Gastrocnemius medialis (tissue), 4 donors: ENCODE results near the gene MLXIPL. TPM values are rescaled to one million over a fixed set of nuclear protein-coding genes. Genes with fewer than 3 reads are reported as not detected.
A peak's percentile ranks its signal among the peaks of the same experiment; 100 is the strongest.

Experiments
- ATAC-seq, 2 donors: fragments of 150-250 bp; one replicate each; pipeline ENCODE4 v1.9.1; 2016
- DNase-seq, 2 donors: peaks; one replicate each; pipeline ENCODE4 v3.0.0-alpha.2; 2019
- H3K27ac ChIP-seq, 4 donors: fragments of 200-600 bp; sonication (generic); 1 replicate in 1 of 4; 2 replicates in 3 of 4; pipeline ENCODE4 v1.5.1; 2016 to 2018; ENCODE audit warnings: mild to moderate bottlenecking in 2 of 4, moderate library complexity in 1 of 4
- H3K27me3 ChIP-seq, 3 donors: fragments of 200-600 bp; sonication (generic) in 2 of 3; 1 replicate in 1 of 3; 2 replicates in 2 of 3; pipeline versions ENCODE4 v1.5.1 to v1.6.0; 2016 to 2019; ENCODE audit warnings: mild to moderate bottlenecking in 1 of 3, moderate library complexity in 1 of 3
- H3K36me3 ChIP-seq, 2 donors: fragments of 200-600 bp; sonication (generic) in 1 of 2; one replicate each; pipeline ENCODE4 v1.5.1; 2017 to 2018
- H3K4me1 ChIP-seq, 2 donors: fragments of 200-600 bp; sonication (generic) in 1 of 2; one replicate each; pipeline ENCODE4 v1.5.1; 2016 to 2017; ENCODE audit warnings: mild to moderate bottlenecking in 2 of 2
- H3K4me3 ChIP-seq, 4 donors: fragments of 200-600 bp; sonication (generic) in 3 of 4; 1 replicate in 1 of 4; 2 replicates in 3 of 4; pipeline ENCODE4 v1.5.1; 2016 to 2019; ENCODE audit warnings: mild to moderate bottlenecking in 2 of 4
- H3K9me3 ChIP-seq, 3 donors: fragments of 200-600 bp; sonication (generic) in 2 of 3; 1 replicate in 1 of 3; 2 replicates in 2 of 3; pipeline ENCODE4 v1.5.1; 2016 to 2019
- CTCF ChIP-seq, 5 experiments: fragments of 450-650 bp in 3 of 5; fragments of 200-600 bp in 2 of 5; sonication (generic) in 2 of 5; IDR thresholded peaks in 4 of 5; conservative IDR thresholded peaks in 1 of 5; 1 replicate in 4 of 5; 2 replicates in 1 of 5; pipeline ENCODE4 v1.5.1; 2016 to 2019; ENCODE audit warnings: antibody characterized with exemption in 5 of 5, mild to moderate bottlenecking in 3 of 5, moderate library complexity in 3 of 5
- POLR2A ChIP-seq, 2 donors: fragments of 450-650 bp; IDR thresholded peaks; one replicate each; pipeline ENCODE4 v1.6.1; 2017; ENCODE audit warnings: antibody characterized with exemption in 2 of 2, mild to moderate bottlenecking in 2 of 2, moderate library complexity in 2 of 2
- in situ Hi-C, 4 donors: fragments of 200-750 bp; cut with MboI; loops; one replicate each; pipeline versions ENCODE4 v1.15.0 to v1.8.0; 2017; ENCODE audit warnings: low sequenced_read_pairs in 4 of 4
- intact Hi-C: fragments of 100-400 bp; cut with DNase I; formaldehyde crosslinking; loops from one replicate; pipeline ENCODE4 v1.15.1; 2023; ENCODE audit warnings: low total_unique reads
- total RNA-seq, 4 donors: library from RNA; depleted of rRNA; stranded (reverse); fragments of >200 nt; gene quantifications; one replicate each; pipeline versions ENCODE4 v1.1.0 to v1.2.3, GENCODE V29; 2016

MLXIPL gene
- total RNA-seq, 4 donors from 2014 or later: 7.6 to 107 (median 29.2) TPM

GRCh38 chr7:73572767-73573186 lies 51.5 kb downstream of the MLXIPL start:
- no peak for TF ChIP-seq POLR2A (IDR thresholded peaks at IDR 0.05)
- no peak for TF ChIP-seq CTCF (IDR thresholded peaks at IDR 0.05 in 4 of 5, conservative IDR thresholded peaks at IDR 0.05 in 1 of 5)
- Histone ChIP-seq H3K27me3 (no peaks in the 10 kb centered on the region), H3K27ac (no peak overlapping the region), H3K4me1 (peaks cover 11 to 12% of the 10 kb centered on the region in 2 donors), H3K36me3 (peaks cover 0 to 63% of the 10 kb centered on the region in 2 donors), H3K9me3 (no peaks in the 10 kb centered on the region), H3K4me3 (no peak overlapping the region)
- in situ Hi-C loops: no loop called here
- intact Hi-C loops: no loop called here
- ATAC-seq (no peak), DNase-seq (no peak)

- Histone ChIP-seq H3K4me1 (no peaks in the 10 kb centered on the region), H3K9me3 (no peaks in the 10 kb centered on the region), H3K27me3 (no peaks in the 10 kb centered on the region), H3K36me3 (peaks cover 0 to 63% of the 10 kb centered on the region in 2 donors), H3K4me3 (no peak overlapping the region), H3K27ac (no peak overlapping the region)
- in situ Hi-C loops (no loop called here), intact Hi-C loops (no loop called here)
- TF ChIP-seq CTCF (IDR thresholded peaks at IDR 0.05 in 4 of 5, conservative IDR thresholded peaks at IDR 0.05 in 1 of 5): no peak
- no peak for TF ChIP-seq POLR2A (IDR thresholded peaks at IDR 0.05)
- DNase-seq (no peak), ATAC-seq (no peak)
Measured at GRCh38 chr7:73570977-73571376, 53.3 kb downstream of the MLXIPL start.

GRCh38 chr7:73570521-73570920 lies 53.8 kb downstream of the MLXIPL start:
- in situ Hi-C loops: no loop called here
- H3K9me3 ChIP-seq: no peaks in the 10 kb centered on the region
- H3K27ac ChIP-seq: no peak overlapping the region
- no peak for DNase-seq
- no peak for TF ChIP-seq CTCF (IDR thresholded peaks at IDR 0.05 in 4 of 5, conservative IDR thresholded peaks at IDR 0.05 in 1 of 5)
- no peak for TF ChIP-seq POLR2A (IDR thresholded peaks at IDR 0.05)
- intact Hi-C loops: no loop called here
- H3K27me3 ChIP-seq: no peaks in the 10 kb centered on the region
- no peak for ATAC-seq
- H3K4me1 ChIP-seq: peaks cover 0 to 3% of the 10 kb centered on the region in 2 donors
- no peak overlapping the region for H3K4me3 ChIP-seq
- H3K36me3 ChIP-seq: peaks cover 0 to 59% of the 10 kb centered on the region in 2 donors

- peak in 1 of 2 donors; percentile 1 for DNase-seq
- Histone ChIP-seq H3K4me1 (peaks cover 0 to 3% of the 10 kb centered on the region in 2 donors), H3K4me3 (no peak overlapping the region), H3K27ac (no peak overlapping the region), H3K9me3 (no peaks in the 10 kb centered on the region), H3K36me3 (peaks cover 0 to 51% of the 10 kb centered on the region in 2 donors), H3K27me3 (no peaks in the 10 kb centered on the region)
- TF ChIP-seq CTCF (IDR thresholded peaks at IDR 0.05 in 4 of 5, conservative IDR thresholded peaks at IDR 0.05 in 1 of 5) (no peak), POLR2A (IDR thresholded peaks at IDR 0.05) (no peak)
- ATAC-seq: no peak
- in situ Hi-C loops (no loop called here), intact Hi-C loops (no loop called here)
Measured at GRCh38 chr7:73569042-73569608, 55.2 kb downstream of the MLXIPL start.
